Endothelial cell of umbilical vein (primary cell): ENCODE data around the gene PTPRK. TPM values are rescaled to one million over a fixed set of nuclear protein-coding genes. Genes with fewer than 3 reads are reported as not detected.

Source experiments
- BruUV-seq: library from RNA; stranded (reverse); fragments of 400-500 nt; replicated peaks from 2 replicates; lab custom pipeline; 2021; lab: Mats Ljungman, UMichigan
- CTCF ChIA-PET: fragments of 300-600, 350-600 bp; sonication (Branson Sonifier 250); formaldehyde crosslinking; loops from one replicate; lab custom pipeline; 2021; ENCODE audit warnings: antibody characterized with exemption, inconsistent platforms; lab: Charles Lee
- POLR2A ChIA-PET: fragments of 300-600, 350-600 bp; sonication (Branson Sonifier 250); formaldehyde crosslinking; loops from one replicate; lab custom pipeline; 2021; ENCODE audit warnings: antibody characterized with exemption, inconsistent platforms; lab: Charles Lee
- DNase-seq: peaks from one replicate; pipeline ENCODE4 v3.0.0-alpha.2; 2011; ENCODE audit warnings: low read depth, low spot score
- FAIRE-seq: peaks from 2 replicates; lab custom pipeline; 2011; peaks lifted over from hg19 to GRCh38; lab: Jason Lieb, UNC
- H2AFZ ChIP-seq: 2 replicates; pipeline ENCODE4 v1.6.0; 2012; ENCODE audit warnings: low read depth, low read length, control low read depth, inconsistent platforms
- H3K27ac ChIP-seq: 2 replicates; pipeline ENCODE4 v1.5.1; 2011; ENCODE audit warnings: low read depth, mild to moderate bottlenecking, control low read depth, low read length, moderate library complexity; ENCODE audit not compliant: insufficient read depth
- H3K27me3 ChIP-seq, 2 experiments: 2 replicates each; pipeline versions ENCODE4 v1.6.0 to v1.6.1; 2011; ENCODE audit warnings: low read length in 2 of 2, mixed read lengths in 1 of 2; ENCODE audit not compliant: control insufficient read depth in 2 of 2, insufficient read depth in 2 of 2
- H3K36me3 ChIP-seq, 2 experiments: 2 replicates in 1 of 2; 3 replicates in 1 of 2; pipeline ENCODE4 v1.5.1; 2011; ENCODE audit warnings: low read length in 2 of 2, mild to moderate bottlenecking in 1 of 2, moderate library complexity in 1 of 2; ENCODE audit not compliant: control insufficient read depth in 2 of 2, insufficient read depth in 2 of 2; ENCODE audit errors: extremely low read depth in 1 of 2
- H3K4me1 ChIP-seq: 3 replicates; pipeline ENCODE4 v1.5.1; 2011; ENCODE audit warnings: mild to moderate bottlenecking, low read length; ENCODE audit not compliant: control insufficient read depth, insufficient read depth; ENCODE audit errors: extremely low read depth
- H3K4me2 ChIP-seq: 2 replicates; pipeline ENCODE4 v1.6.1; 2011; ENCODE audit warnings: low read length, control low read depth, mixed read lengths; ENCODE audit not compliant: insufficient read depth
- H3K4me3 ChIP-seq, 3 experiments: fragments of 200-600 bp in 1 of 3; sonication (generic), shearing (Covaris generic) in 1 of 3; replicated peaks in 1 of 3; 2 replicates each; pipeline ENCODE4 v1.5.1; 2011 to 2016; ENCODE audit warnings: control low read depth in 3 of 3, low read length in 3 of 3, mild to moderate bottlenecking in 2 of 3, inconsistent platforms in 1 of 3, low read depth in 1 of 3, moderate library complexity in 1 of 3; ENCODE audit not compliant: insufficient read depth in 1 of 3
- H3K79me2 ChIP-seq: 2 replicates; pipeline ENCODE4 v1.6.0; 2012; ENCODE audit warnings: low read length, inconsistent platforms; ENCODE audit not compliant: control insufficient read depth, insufficient read depth
- H3K9ac ChIP-seq: replicated peaks from 2 replicates; pipeline ENCODE3; 2011; ENCODE audit warnings: low read length, control low read depth; ENCODE audit not compliant: insufficient read depth; ENCODE audit errors: extremely low read depth
- H3K9me1 ChIP-seq: replicated peaks from 3 replicates; pipeline ENCODE4 v1.6.0; 2011; ENCODE audit warnings: mild to moderate bottlenecking, low read length; ENCODE audit not compliant: control insufficient read depth, insufficient read depth; ENCODE audit errors: extremely low read depth
- H3K9me3 ChIP-seq: replicated peaks from 2 replicates; pipeline ENCODE4 v1.5.1; 2012; ENCODE audit warnings: low read length, inconsistent platforms; ENCODE audit not compliant: control insufficient read depth, insufficient read depth
- H4K20me1 ChIP-seq: replicated peaks from 2 replicates; pipeline ENCODE3; 2011; ENCODE audit warnings: mild to moderate bottlenecking, low read length; ENCODE audit not compliant: control insufficient read depth, insufficient read depth; ENCODE audit errors: extremely low read depth
- EZH2 ChIP-seq: IDR thresholded peaks from 2 replicates; pipeline ENCODE4 v1.6.1; 2012; ENCODE audit warnings: borderline replicate concordance, low read depth, mild to moderate bottlenecking, moderate library complexity, low read length, inconsistent platforms; ENCODE audit not compliant: severe bottlenecking
- FOS ChIP-seq: IDR thresholded peaks from 2 replicates; pipeline ENCODE4 v1.6.1; 2011; ENCODE audit warnings: mild to moderate bottlenecking, low read length, moderate library complexity, borderline replicate concordance; ENCODE audit not compliant: insufficient read depth
- GATA2 ChIP-seq: IDR thresholded peaks from 2 replicates; pipeline ENCODE4 v1.7.0; 2011; ENCODE audit warnings: low read depth, mild to moderate bottlenecking, moderate library complexity, mixed read lengths, low read length; ENCODE audit not compliant: insufficient read length, insufficient read depth
- JUN ChIP-seq: IDR thresholded peaks from 2 replicates; pipeline ENCODE4 v1.6.1; 2011; ENCODE audit warnings: borderline replicate concordance, low read depth; ENCODE audit not compliant: insufficient read length, insufficient read depth
- MYC ChIP-seq: IDR thresholded peaks from one replicate; pipeline ENCODE4 v1.6.1; 2011; ENCODE audit warnings: mild to moderate bottlenecking, low read depth, low read length
- POLR2A ChIP-seq: IDR thresholded peaks from 2 replicates; pipeline ENCODE4 v1.6.1; 2012; ENCODE audit warnings: low read depth, mild to moderate bottlenecking, control low read depth, low read length
- POLR2AphosphoS5 ChIP-seq: IDR thresholded peaks from 2 replicates; pipeline ENCODE4 v1.6.1; 2012; ENCODE audit warnings: low read depth, mild to moderate bottlenecking, control low read depth, low read length, moderate library complexity; ENCODE audit not compliant: insufficient read depth
- dilution Hi-C: fragments of 300-500 bp; cut with MboI; formaldehyde crosslinking; loops from one replicate; pipeline ENCODE4 v1.15.0; 2019; ENCODE audit warnings: low sequenced_read_pairs; ENCODE audit not compliant: extremely low pct_ligation_motif_present
- intact Hi-C: fragments of 100-400 bp; cut with micrococcal nuclease; formaldehyde crosslinking; loops from one replicate; pipeline ENCODE4 v1.10.0; 2022
- polyA plus RNA-seq, 4 experiments: library from polyadenylated mRNA; depleted of rRNA in 3 of 4; stranded (reverse) in 3 of 4; unstranded in 1 of 4; fragments of >200 nt; gene quantifications; 2 replicates each; pipeline versions ENCODE4 v1.2.1 to v1.2.3, GENCODE V29; 2011 to 2012; ENCODE audit warnings: missing spikeins in 1 of 4
- total RNA-seq: library from RNA; stranded (reverse); gene quantifications from 2 replicates; pipeline ENCODE4 v1.2.3, GENCODE V29; 2021
- TF ChIP-seq, protein P1 (sequence below): IDR thresholded peaks from 2 replicates; pipeline ENCODE4 v1.6.1; 2011; ENCODE audit not compliant: insufficient read depth, insufficient read length
- TF ChIP-seq, protein P2 (sequence below), 2 donors: IDR thresholded peaks; 1 replicate in 1 of 2; 2 replicates in 1 of 2; pipeline ENCODE4 v1.5.1; 2011; ENCODE audit warnings: low read length in 2 of 2, mild to moderate bottlenecking in 2 of 2, moderate library complexity in 2 of 2, control low read depth in 1 of 2, inconsistent platforms in 1 of 2, low read depth in 1 of 2; ENCODE audit not compliant: insufficient read depth in 1 of 2; ENCODE audit errors: extremely low read depth in 1 of 2

PTPRK gene
- total and polyA plus RNA-seq, 2 donors (not counting 3 experiments of a cell fraction or from before 2014, with no cell fraction given), result 15.2 to 74.0 TPM

DNA sequence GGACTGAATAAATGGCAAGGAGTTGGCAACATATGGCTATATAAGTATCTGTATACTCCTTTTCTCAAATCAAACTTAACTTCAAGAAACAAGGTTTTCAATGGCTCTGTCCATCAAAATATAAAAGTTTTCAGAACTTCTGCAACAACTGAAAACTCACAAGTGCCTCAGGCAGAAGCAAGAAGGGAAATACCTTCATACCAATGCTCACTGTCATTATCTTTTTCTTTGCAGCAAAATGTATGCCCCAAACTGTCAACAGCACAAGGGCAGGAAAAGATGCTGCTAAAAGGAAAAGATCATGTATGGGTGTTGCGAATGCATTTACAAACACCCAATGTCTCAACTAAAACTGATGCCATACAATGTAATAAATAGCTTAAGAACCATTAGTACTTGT is 45.9 kb downstream of the PTPRK start:
- H3K4me2 ChIP-seq, result peak overlapping the region; percentile 14
- intact Hi-C loops, result no loop called here
- peaks cover 56% of the 10 kb centered on the region for H3K79me2 ChIP-seq
- no peak for DNase-seq
- no peaks in the 10 kb centered on the region for H3K36me3 ChIP-seq
- TF ChIP-seq POLR2A, result no peak
- peaks cover 5% of the 10 kb centered on the region for H4K20me1 ChIP-seq
- H3K4me3 ChIP-seq, result no peak overlapping the region
- no TSS peak for BruUV-seq
- no peaks in the 10 kb centered on the region for H3K27me3 ChIP-seq
- POLR2A ChIA-PET, result no interaction called here
- FAIRE-seq, result no peak
- H3K9ac ChIP-seq, result no peak overlapping the region
- no peak overlapping the region for H2AFZ ChIP-seq
- no peak overlapping the region for H3K27ac ChIP-seq
- CTCF ChIA-PET, result interaction anchor here (1.0 to 1.3 kb wide), 3 partner anchors 9 to 47 kb away, joined by 3 read pairs; no protein-coding TSS in a partner anchor
- no peaks in the 10 kb centered on the region for H3K9me1 ChIP-seq
- H3K9me3 ChIP-seq, result no peaks in the 10 kb centered on the region
- dilution Hi-C loops, result no loop called here
- peaks cover 4% of the 10 kb centered on the region for H3K4me1 ChIP-seq

DNA sequence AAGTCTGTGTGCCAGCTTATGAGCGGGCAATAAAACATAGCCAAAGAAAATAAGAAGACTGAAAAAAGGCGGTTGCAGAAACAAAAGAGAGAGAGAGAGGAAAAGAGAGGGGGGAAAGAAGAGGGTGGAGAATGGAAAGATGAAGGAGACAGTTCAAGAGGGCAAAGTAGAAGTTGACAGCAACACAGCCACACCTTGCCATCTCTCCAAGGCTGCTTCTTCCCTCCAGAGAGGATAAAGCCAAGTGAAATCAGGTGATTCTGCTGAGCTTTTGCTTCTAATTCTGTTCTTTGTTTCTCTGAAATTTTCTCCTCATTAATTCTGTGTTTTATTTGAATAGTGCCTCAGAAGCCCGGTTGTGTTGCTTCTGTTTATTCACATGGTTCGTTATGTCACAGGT is 48.5 kb downstream of the PTPRK start:
- Histone ChIP-seq H3K36me3 (no peaks in the 10 kb centered on the region), H3K27me3 (no peaks in the 10 kb centered on the region), H4K20me1 (peaks cover 5% of the 10 kb centered on the region), H3K9ac (no peak overlapping the region), H3K27ac (no peak overlapping the region), H2AFZ (no peak overlapping the region), H3K9me1 (no peaks in the 10 kb centered on the region), H3K4me2 (no peak overlapping the region), H3K79me2 (peaks cover 56% of the 10 kb centered on the region), H3K9me3 (no peaks in the 10 kb centered on the region), H3K4me1 (peaks cover 4% of the 10 kb centered on the region), H3K4me3 (no peak overlapping the region)
- dilution Hi-C loops, result no loop called here
- POLR2A ChIA-PET, result interaction anchor here (0.6 kb wide), 1 partner anchor 329 kb away, joined by 3 read pairs; no protein-coding TSS in a partner anchor
- no TSS peak for BruUV-seq
- intact Hi-C loops, result no loop called here
- TF ChIP-seq FOS (no peak), GATA2 (no peak), JUN (no peak), EZH2 (no peak), POLR2AphosphoS5 (no peak), MYC (no peak), POLR2A (no peak)
- TF ChIP-seq, protein P1, sequence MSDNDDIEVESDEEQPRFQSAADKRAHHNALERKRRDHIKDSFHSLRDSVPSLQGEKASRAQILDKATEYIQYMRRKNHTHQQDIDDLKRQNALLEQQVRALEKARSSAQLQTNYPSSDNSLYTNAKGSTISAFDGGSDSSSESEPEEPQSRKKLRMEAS, result no peak
- TF ChIP-seq, protein P2, sequence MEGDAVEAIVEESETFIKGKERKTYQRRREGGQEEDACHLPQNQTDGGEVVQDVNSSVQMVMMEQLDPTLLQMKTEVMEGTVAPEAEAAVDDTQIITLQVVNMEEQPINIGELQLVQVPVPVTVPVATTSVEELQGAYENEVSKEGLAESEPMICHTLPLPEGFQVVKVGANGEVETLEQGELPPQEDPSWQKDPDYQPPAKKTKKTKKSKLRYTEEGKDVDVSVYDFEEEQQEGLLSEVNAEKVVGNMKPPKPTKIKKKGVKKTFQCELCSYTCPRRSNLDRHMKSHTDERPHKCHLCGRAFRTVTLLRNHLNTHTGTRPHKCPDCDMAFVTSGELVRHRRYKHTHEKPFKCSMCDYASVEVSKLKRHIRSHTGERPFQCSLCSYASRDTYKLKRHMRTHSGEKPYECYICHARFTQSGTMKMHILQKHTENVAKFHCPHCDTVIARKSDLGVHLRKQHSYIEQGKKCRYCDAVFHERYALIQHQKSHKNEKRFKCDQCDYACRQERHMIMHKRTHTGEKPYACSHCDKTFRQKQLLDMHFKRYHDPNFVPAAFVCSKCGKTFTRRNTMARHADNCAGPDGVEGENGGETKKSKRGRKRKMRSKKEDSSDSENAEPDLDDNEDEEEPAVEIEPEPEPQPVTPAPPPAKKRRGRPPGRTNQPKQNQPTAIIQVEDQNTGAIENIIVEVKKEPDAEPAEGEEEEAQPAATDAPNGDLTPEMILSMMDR (IDR thresholded peaks at IDR 0.05; ENCODE audit: extremely low read depth in 1 of 2, insufficient read depth in 1 of 2, low read depth in 1 of 2, low read length in 2 of 2), result no peak
- no peak for FAIRE-seq
- CTCF ChIA-PET, result interaction anchor here (1.1 to 1.6 kb wide), 3 partner anchors 11 to 66 kb away, joined by 3 to 5 read pairs (median 5); no protein-coding TSS in a partner anchor
- DNase-seq, result no peak
